IgD-negative memory B cell (primary cell): Measurements from ENCODE around the gene CDRT15. TPM values are rescaled to one million over a fixed set of nuclear protein-coding genes. Genes with fewer than 3 reads are reported as not detected.

ENCODE experiments used
- polyA plus RNA-seq: library from polyadenylated mRNA; unstranded; fragments of 300-500 nt; fragmentation: Illumina TruSeq; gene quantifications from one replicate; pipeline ENCODE4 v1.2.3, GENCODE V29; 2021

The CDRT15 gene
- polyA plus RNA-seq, 1 donor from 2014 or later, result not detected

Other genes with a start within 250 kb of the CDRT15 start
- gene COX10, start 167.4 kb downstream of the CDRT15 start, polyA plus RNA-seq, result 20.2 TPM
- 0.70 TPM for gene HS3ST3B1, start 64.2 kb upstream of the CDRT15 start, polyA plus RNA-seq